HG02973 (cell line): ENCODE measurements around the gene SMOC1.

Experiments used
- ATAC-seq: cut with Tn5 transposase; IDR thresholded peaks from one replicate; pipeline ENCODE4 v1.9.1; 2021; ENCODE audit warnings: moderate library complexity; ENCODE audit not compliant: unreplicated experiment

SMOC1 gene

DNA sequence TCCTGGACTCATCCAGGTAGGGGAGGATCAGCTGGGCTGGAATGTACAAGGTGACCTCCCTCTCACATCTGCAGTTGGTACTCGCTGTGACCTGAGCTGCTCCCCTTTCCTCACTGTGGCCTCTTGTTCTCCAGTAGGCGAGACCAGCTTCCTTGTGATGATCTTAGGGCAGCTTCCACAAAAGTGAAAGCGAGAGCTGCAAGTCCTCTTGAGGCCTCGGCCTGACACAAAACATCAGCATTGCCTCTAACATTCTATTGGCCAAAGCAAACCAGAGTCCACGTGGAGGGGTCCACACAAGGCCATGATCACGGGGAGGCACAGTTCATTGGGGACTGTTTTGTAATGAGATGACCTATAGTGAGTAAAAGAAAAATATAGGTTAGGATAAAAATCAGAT, 127.5 kb downstream of the SMOC1 start:
- no peak for ATAC-seq

GRCh38 chr14:70008284-70009262, 129.4 kb downstream of the SMOC1 start:
- ATAC-seq: no peak

DNA sequence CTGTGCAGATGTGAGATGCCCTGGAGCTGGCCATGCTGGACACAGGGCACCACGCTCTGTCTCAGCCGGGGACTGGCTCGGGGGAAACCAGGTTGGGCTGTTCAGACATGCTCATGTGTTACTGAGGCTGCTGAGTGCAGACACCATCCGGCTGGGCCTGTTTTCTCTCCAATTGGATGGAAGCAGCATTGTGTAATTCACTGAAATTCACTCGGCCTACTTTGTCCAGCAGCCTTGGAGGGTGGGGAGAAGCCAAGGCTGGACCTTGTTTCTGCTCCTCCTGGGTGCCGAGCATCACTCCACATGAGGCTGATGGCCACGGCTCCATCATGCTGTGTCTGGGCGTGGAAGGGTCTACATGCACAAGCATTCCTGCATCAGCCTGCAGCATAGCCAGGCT, 130.7 kb downstream of the SMOC1 start:
- ATAC-seq: no peak

DNA sequence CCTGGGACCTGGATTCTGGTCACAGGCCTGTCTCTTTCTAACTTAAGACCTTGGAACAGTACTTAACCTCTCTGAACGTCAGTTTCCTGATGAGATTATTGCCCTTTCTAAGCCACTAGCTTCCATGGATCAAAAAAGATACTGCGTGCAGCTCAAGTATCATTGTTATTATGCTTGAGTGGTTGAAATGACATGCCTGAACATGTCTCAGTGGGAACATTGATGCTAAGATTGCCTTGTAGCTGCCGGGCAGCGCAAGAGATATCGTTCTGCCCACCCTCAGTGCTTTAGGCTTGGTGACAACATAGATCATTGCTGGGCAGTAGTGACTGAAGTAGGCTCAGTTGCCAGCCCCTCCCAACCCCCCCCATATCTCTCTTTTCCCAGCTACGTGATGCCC, 131.9 kb downstream of the SMOC1 start:
- ATAC-seq: no peak

GRCh38 chr14:70011708-70012107, 132.5 kb downstream of the SMOC1 start:
- no peak for ATAC-seq

GRCh38 chr14:70013271-70013873, 134.2 kb downstream of the SMOC1 start:
- no peak for ATAC-seq

- ATAC-seq: no peak
Measured at GRCh38 chr14:70014406-70015095, 135.3 kb downstream of the SMOC1 start.

- no peak for ATAC-seq
Measured at GRCh38 chr14:70018230-70018629, 139.0 kb downstream of the SMOC1 start.

DNA sequence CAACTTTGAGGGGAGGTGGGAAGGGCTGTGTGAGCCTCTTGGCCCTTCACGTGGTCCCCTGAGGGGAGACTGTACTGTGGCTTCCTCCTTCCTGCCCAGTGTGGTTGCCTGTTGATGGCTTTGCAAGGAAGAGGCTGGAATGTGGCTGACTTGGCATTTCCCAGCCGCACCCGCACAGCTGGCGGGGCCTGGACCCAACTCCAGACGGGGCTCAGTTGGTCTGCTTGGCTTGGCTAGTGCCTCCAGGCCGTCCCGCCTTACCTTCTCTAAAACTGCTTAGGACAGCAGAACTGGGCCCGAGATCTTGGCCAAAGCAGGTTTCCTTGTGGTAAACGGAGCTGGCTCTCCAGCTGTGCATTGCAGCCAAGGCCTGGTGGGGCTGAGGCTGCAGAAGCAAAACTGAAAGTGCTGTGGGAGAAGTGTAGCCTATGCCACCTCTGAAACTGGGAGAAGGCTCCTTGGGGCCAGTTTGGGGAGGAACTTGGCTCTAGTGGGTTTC, 139.5 kb downstream of the SMOC1 start:
- no peak for ATAC-seq

DNA sequence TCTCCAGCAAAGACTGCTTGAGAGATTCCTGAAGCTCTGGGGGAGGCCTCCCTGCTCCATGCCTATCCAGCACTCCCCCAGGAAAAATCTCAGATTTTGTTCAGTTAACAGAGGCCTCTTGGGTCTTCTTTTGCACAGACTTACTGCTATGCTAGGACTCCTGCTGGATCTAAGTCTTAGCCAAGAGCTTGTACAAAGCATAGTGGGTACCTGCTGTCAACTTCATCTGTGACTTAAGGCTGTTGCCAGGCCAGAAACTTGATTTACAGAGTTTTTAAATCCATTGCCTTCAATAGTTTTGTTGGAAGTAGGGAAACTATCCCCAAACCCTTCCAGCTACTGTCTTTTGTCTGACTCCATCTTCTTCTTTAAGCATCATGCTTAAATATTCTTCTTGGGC, 140.5 kb downstream of the SMOC1 start:
- ATAC-seq: no peak

DNA sequence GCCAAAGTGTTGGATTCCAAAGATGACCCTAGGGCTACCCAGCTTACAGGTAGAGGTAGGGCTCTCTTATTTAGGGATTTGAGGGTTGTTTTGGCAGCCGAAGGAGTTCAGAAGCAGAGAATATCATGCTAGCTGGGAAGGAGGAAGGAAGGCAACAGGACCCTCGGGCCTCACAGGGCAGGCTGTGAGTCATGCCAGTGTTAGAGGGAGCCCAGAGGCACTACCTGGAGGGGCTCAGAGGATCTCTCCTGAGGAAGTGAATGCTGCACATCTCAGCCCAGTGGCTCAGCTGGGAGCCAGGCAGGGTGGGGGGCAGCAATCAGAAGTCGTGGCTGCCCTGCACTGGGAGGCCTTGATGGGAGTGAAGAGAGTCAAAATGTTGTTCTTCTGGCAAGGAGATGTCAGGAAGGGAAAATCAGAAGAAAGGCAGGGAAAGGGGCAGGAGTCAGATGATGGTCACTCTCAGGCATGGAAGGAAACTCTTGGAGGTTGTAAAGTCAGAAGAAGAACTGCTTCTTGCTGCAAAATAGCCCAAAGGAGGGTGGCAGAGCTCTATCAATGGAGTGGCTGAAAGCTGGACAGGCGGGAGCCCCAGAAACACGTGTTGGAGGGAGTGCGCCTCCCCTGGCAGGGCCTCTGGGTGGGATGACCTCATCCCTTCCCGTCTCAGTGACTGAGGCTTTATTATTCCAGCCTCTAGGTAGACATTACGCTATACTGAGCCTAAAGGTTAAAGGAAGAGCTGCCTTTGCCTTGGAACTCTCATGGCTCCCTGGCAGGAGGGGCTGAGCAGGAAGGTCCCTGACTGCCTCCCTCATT, 141.3 kb downstream of the SMOC1 start:
- no peak for ATAC-seq

- ATAC-seq: no peak
Measured at GRCh38 chr14:70021548-70022220, 142.5 kb downstream of the SMOC1 start.

- ATAC-seq: no peak
Measured at GRCh38 chr14:70022771-70023445, 143.7 kb downstream of the SMOC1 start.

- no peak for ATAC-seq
Measured at GRCh38 chr14:70023871-70024270, 144.7 kb downstream of the SMOC1 start.

- ATAC-seq: no peak
Measured at GRCh38 chr14:70027785-70028428, 148.7 kb downstream of the SMOC1 start.

GRCh38 chr14:70029296-70030132, 150.3 kb downstream of the SMOC1 start:
- no peak for ATAC-seq

- no peak for ATAC-seq
Measured at GRCh38 chr14:70032016-70032415, 152.8 kb downstream of the SMOC1 start.

DNA sequence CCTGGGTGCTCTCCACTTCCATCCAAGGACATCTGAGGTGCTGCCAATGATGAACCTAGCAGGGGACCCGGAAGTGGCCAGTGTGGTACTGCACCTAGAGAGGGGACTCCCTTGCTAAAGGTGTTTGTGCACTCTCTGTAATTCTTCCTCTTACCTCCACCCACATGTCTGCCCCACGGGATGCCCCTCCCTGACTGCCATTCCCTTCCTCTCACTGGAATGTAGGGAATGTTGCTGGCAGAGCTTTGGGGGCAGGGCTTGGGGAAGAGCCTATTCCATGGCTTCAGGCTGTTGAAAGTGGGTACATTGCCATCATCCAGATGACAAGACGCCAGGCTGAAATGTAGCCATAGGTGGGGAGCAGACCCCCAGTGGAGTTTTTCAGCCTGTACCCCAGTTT, 153.2 kb downstream of the SMOC1 start:
- ATAC-seq: no peak
